Amniotic epithelial cell (primary cell): ENCODE data around the gene PARP3.

Experiments
- DNase-seq: peaks from one replicate; pipeline ENCODE4 v3.0.0-alpha.2; 2010; ENCODE audit warnings: low read depth

PARP3 gene

DNA sequence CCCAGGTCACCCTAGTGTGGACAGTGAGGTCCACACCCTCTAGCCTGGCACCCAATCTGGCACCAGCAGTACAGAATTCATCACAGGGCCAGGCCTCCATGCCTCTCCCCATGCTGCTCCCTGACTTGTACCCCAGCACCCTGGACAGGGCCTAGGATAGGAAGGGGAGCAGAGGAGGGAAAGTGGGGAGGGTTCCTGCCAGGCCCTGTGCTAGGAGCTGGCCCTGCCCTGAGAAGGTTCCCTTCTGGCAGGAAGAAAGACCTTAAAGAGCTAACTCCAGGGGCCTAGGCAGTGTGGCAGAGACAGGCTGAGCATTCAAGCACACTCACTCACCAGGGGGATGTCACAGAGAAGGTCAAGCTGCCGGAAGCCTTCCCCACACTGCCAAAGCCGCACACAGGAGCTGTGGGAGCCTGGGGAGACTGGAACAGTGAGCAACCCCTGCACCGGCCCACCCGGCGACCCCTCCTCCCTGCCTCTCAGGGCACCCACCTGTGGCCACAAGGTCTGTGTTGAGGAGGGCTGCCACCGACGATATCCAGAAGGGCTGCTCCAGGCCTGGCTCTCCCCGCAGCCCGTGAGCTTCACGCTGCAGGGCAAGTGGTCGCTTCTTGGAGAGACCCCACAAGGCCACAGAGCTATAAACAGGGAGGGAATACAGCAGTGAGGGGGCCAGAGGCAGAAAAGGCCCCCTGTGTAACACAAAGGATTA lies 7.9 kb upstream of the PARP3 start:
- DNase-seq, result no peak

DNA sequence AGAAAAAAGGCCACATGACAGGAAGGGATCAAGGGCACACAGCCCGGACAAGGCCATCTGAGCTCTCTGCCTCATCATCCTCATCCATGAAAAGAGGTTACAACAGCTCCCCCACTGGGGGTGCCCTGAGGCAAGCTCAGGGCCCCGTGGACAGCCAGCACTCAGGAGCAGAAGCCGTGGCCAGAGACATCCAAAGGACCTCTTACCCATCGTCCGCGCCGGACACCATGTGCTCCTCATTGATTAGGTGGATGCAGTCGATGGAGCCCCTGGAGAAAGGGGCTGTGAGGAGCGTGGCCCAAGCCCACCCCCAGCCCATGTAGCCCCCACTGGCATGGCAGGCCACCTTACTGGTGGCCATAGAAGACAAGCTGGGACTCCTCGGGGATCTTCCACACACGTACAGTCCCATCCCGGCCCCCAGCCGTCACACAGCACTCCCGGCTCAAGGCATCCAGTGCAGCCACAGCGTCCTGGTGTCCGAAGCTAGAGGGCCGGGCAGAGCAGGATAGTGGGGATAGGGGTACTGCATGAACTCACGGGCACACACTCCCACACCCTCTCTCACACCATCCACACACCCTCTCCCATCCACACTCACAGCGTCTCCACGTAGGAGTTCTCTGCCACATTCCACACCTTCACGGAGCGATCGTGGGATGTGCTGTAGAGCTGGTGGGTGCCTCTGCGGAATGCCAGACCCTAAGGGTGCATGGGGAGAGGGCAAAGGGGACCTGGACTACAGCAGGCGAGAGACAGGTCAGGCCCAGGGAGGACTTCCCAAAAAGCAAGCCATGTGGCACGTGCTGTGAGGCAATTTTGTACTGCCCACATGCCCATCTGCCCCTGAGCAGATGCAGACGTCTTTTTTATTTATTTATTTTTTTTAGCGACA lies 6.9 kb upstream of the PARP3 start:
- DNase-seq, result no peak

DNA sequence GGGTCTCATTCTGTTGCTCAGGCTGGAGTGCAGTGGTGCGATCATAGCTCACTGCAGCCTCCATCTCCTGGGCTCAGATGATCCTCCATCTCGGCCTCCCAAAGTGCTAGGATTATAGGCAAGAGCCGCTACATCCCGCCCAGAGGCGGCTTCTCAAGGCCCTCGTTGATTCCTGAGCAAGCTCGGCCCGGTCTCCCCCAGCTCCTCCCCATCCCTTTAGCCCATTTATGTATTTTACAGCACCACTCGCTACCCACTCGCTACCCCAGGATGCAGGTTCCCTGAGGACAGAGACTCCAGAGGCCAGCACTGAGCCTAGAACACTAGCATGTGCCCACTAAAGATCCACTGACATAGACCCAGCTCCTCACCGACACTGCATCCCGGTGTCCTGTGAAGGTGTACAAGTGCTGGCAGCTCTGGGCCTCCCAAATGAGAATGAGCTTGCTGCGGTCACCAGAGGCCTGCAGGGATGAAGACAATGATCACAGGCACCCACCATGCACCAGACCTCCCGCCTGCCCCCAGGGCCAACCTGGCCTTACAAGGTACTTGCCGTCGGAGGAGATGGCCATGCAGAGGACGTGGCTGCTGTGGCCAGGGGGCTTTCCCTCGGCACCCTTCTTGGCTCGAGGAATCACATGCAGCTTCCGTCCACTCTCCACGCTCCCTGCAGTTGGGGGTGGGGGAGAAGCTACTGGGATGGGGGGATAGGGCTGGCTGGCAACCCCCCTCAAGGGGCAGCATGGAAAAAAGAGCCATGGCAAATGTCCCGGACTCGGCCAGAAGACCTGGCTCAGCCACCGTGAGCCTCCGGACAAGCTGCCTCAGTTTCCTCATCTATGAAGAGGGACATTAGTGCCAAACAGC lies 6.0 kb upstream of the PARP3 start:
- DNase-seq, result no peak

DNA sequence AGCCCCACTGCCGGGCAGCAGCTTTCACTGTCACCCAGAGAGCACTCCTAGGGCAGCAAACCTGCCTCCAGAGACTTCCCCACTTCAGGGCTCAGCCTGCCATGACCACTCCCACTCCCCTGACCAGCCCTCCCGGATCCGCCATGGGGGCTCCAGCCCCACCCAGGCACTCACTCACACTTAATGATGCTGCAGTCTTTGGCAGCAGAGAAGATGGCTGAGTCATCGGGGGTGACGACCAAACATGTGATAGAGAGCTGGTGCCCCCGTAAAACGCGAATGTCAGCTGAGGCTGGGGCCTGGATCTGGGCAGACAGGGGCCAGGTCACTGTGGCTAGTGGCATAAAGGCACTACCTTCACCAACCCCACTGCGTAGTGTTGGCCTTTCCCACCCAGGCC lies 5.1 kb upstream of the PARP3 start:
- no peak for DNase-seq

DNA sequence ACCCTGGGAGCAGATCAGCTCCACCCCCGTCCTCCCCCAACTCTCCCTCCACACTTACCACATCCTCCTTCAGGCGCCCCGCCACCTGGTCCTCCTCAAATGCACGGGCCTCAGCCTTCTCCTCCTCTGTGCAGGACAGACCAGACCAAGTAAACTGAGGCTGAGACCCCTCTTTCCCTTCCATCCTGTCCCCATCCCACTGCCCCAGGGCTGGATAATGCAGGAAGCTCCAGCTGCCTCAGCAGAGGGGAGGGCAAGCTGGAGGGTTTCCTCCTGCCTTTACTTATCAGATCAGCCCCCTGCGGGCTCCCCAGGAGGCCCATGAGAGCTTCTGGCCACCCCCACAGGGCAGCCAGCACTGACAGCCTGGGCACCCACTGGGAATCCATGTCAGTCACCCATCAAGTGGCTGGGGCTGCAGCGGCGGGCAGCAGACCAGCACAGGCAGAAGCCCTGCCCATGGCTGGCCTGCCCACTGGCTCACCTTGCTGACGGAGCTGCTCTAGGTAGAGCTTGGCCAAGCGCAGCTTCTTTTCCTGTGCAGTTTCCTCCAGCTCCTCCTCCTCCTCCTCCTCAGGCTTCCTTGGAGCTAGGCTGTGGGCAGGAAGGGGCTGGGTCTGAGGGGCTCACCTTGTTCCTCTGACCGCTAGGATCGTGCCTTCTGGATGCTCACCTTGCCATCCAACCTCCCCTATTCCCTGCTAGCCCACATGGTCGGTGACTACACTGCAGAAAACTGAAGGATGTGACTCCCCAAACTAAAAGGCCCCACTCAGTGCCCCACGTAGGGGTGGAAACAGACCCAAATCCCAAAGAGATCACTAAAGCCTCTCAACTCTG lies 4.3 kb upstream of the PARP3 start:
- DNase-seq, result no peak

GRCh38 chr3:51938780-51939425 lies 3.3 kb upstream of the PARP3 start:
- DNase-seq, result no peak

DNA sequence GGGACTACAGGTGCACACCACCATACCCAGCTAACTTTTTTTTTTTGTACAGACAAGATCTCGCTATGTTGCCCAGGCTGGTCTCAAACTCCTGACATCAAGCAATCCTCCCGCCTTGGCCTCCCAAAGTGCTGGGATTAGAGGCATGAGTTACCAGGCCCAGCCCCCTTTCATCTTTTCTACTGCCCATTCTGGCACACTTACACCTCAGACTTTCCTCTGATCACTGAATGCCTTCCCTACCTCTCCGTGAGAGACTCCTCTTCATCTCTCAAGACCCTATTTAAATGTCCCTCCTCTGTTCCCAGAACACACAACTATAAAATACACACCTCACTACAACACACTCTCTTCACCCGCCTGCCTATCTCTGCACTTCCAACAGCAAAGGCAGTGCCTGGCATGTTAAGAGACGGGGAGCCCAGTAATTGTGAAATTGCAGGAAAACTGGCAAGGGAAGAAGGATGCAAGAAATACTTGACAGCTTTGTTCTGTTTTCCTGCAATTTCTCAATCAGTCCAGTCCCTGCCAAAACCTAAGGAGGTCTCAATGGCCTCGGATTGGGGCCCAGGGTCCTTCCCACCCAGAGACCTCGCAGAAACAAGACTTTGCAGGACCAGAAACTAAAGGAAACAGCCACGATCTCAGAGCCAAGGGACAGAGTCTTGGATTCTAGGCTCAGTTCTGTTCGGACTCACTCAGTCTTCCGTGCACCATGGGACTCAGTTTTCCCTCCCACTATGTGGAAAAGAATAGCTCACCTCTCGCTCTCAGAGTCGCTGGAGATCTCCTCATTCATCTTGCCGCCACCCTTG lies 1.3 kb upstream of the PARP3 start:
- peak; percentile 51 for DNase-seq

- DNase-seq, result no peak
These were observed 733 bp upstream of the PARP3 start for GRCh38 chr3:51941463-51941797.

- peak; percentile 51 for DNase-seq
These were observed 664 bp downstream of the PARP3 start for GRCh38 chr3:51942603-51943450.

GRCh38 chr3:51943451-51944391 lies 1.6 kb downstream of the PARP3 start:
- DNase-seq, result no peak

GRCh38 chr3:51944451-51945021 lies 2.4 kb downstream of the PARP3 start:
- DNase-seq, result no peak

DNA sequence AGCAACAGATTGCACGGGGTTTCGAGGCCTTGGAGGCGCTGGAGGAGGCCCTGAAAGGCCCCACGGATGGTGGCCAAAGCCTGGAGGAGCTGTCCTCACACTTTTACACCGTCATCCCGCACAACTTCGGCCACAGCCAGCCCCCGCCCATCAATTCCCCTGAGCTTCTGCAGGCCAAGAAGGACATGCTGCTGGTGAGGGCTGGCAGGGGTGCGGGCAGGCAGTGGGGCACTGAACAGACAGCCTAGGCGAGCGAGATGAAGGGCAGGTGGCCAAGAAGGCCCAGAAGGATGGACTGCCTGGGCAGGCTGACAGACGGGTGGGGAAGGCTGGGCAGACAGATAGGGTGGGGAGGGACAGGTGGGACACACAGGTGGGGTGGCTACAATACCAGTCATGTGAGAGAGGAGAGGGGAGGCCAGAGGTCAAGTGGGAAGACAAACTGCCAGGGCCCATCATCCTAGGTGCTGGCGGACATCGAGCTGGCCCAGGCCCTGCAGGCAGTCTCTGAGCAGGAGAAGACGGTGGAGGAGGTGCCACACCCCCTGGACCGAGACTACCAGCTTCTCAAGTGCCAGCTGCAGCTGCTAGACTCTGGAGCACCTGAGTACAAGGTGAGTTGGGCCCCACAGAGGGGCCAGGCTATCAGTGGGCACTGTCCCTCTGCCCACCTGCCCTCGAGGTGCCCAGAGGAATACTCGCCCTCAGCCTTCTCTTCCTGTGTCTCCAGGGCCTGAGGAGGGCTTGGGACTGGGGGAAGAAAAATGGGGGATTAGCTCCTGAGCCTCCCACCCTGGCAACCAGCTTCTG lies 3.1 kb downstream of the PARP3 start:
- no peak for DNase-seq

- DNase-seq, result no peak
These were observed 4.0 kb downstream of the PARP3 start for GRCh38 chr3:51945926-51946705.

GRCh38 chr3:51946796-51947195 lies 4.6 kb downstream of the PARP3 start:
- no peak for DNase-seq

GRCh38 chr3:51947215-51947900 lies 5.2 kb downstream of the PARP3 start:
- no peak for DNase-seq
